Kidney epithelial cell (primary cell): ENCODE measurements around the gene SNX8. TPM values are rescaled to one million over a fixed set of nuclear protein-coding genes. Genes with fewer than 3 reads are reported as not detected.

Experiments used
- DNase-seq: peaks from one replicate; pipeline ENCODE4 v3.0.0-alpha.2; 2010; ENCODE audit warnings: low read depth
- H3K27me3 ChIP-seq: 2 replicates; pipeline ENCODE4 v1.6.0; 2011; ENCODE audit warnings: low read length; ENCODE audit not compliant: control insufficient read depth, insufficient read depth
- H3K36me3 ChIP-seq: 2 replicates; pipeline ENCODE4 v1.5.1; 2011; ENCODE audit warnings: low read length; ENCODE audit not compliant: control insufficient read depth, insufficient read depth
- H3K4me3 ChIP-seq: 2 replicates; pipeline ENCODE4 v1.5.1; 2011; ENCODE audit warnings: low read depth, mild to moderate bottlenecking, control low read depth, low read length
- total RNA-seq: library from RNA; depleted of rRNA; stranded (reverse); fragments of >200 nt; gene quantifications from 2 replicates; pipeline ENCODE4 v1.2.3, GENCODE V29; 2015
- TF ChIP-seq, protein P1 (sequence below): IDR thresholded peaks from 2 replicates; pipeline ENCODE4 v1.5.1; 2011; ENCODE audit warnings: mild to moderate bottlenecking, moderate library complexity, low read length, control low read depth, inconsistent platforms; ENCODE audit not compliant: insufficient read depth, poor library complexity, severe bottlenecking

SNX8 gene
- total RNA-seq, 1 donor from 2014 or later: 47.7 TPM

DNA sequence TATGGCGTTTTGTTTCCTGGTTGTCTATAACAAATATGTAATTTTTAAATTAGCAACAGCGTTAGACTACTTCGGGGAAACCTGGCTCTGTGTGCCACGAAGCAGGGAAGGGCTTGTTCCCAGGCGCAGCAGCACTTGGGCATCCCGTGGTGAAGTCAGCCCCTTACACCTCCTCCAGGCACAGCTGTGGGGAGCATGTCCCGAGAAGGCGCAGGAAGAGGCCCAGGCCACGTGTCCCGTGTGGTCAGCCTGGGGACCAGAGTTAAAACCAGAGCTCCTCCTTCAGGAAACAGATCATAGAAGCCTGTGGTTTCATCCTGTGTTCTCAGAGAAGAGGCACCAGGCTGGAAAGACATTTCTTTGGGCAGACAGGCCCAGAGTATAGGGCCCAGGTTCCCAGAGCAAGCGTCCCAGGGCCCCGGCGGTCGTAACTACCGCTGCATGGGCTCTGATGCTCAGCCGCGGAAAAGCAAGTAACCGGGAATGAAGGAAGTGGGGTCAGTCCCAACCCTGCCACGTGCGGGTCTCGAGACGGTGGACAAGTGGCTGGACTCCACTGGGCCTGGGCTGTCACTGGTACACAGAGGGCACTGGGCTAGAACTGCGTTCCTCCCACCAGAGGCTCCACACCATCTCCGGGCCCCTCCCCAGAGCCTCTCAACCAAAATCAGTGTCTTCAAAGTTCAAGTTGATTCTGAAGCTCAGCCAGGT, 65.1 kb downstream of the SNX8 start:
- Histone ChIP-seq H3K4me3 (no peak overlapping the region), H3K27me3 (no peaks in the 10 kb centered on the region), H3K36me3 (no peaks in the 10 kb centered on the region)
- no peak for DNase-seq
- TF ChIP-seq, protein P1, sequence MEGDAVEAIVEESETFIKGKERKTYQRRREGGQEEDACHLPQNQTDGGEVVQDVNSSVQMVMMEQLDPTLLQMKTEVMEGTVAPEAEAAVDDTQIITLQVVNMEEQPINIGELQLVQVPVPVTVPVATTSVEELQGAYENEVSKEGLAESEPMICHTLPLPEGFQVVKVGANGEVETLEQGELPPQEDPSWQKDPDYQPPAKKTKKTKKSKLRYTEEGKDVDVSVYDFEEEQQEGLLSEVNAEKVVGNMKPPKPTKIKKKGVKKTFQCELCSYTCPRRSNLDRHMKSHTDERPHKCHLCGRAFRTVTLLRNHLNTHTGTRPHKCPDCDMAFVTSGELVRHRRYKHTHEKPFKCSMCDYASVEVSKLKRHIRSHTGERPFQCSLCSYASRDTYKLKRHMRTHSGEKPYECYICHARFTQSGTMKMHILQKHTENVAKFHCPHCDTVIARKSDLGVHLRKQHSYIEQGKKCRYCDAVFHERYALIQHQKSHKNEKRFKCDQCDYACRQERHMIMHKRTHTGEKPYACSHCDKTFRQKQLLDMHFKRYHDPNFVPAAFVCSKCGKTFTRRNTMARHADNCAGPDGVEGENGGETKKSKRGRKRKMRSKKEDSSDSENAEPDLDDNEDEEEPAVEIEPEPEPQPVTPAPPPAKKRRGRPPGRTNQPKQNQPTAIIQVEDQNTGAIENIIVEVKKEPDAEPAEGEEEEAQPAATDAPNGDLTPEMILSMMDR: no peak

DNA sequence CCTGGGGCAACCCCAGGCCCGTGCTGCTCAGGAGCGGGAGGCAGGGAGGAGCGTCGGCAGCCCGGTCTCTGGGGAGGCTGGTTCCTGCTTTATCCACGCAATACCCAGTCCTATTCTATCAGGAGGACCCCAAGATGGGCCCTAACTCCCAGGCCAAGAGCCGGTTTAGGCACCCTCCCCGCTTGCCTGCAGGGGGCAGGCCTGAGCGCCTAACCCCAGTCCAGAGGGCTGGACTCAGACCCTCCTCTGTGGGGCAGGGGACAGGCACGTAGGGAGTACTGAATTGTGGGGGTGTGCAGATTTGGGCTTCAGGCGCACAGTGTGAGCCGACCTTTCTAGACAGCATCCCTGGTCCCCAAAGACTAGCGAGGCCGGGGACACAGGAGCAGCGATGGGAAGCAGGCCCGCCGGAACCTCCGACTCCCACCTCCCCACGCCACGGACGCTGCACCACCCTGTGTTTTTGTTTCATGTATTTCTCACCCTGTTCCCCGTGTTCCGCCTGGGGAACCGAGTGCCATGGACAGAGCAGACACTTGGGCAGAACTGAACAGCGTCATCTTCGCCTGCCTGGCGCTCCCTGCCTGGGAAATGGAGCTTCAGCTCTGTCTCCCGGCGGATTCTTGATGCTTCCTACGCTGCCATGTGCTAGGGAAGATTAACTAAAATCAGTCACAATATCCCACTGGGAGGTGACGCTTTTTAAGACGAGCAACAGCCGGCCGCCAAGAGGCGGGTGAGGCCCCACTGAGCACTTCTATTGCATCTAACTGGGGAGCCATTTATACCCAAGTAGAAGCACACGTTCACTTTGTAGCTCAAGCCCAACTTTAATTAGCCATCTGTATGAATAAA, 66.9 kb downstream of the SNX8 start:
- Histone ChIP-seq H3K27me3 (no peaks in the 10 kb centered on the region), H3K36me3 (no peaks in the 10 kb centered on the region), H3K4me3 (no peak overlapping the region)
- TF ChIP-seq, protein P1: peak; percentile 91
- no peak for DNase-seq

DNA sequence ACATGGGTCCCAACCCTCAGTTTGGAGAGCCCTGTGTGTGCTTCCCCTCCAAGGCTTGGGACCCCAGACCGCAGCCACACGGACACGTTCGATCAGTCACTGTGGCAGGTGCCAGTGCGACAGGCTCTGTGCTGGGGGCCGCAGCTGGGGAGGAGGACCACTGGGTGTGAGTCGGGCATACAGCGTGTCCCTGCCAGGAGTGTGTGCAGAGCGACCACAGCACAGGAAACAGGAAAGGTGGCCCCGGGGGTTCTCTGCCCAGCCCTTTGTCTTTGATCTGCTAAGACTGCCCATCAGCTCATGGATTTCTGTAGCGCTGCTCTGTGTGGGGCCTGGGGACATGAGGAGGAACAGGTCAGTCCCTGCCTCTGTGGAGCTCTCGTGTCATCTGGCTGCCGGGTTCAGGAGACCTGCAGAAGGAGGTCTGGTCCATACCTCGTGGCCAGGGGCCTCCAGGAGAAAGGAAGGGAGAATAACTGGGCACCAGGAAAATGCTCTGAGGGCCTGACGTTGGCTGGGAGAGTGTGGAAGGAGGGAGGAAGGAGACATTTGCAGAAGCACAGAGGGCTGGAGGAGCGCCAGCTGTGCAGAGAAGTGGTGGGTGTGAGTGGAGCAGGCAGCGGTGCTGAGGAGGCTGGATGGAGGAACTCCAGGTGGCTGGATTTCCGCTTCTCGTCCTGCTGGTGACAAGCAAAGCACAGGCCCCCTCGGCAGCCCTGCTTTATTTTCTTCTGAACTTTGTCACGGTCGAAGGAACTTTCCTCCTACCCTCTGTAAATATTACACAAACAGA, 68.2 kb downstream of the SNX8 start:
- Histone ChIP-seq H3K36me3 (no peaks in the 10 kb centered on the region), H3K4me3 (no peak overlapping the region), H3K27me3 (no peaks in the 10 kb centered on the region)
- TF ChIP-seq, protein P1: no peak
- no peak for DNase-seq

DNA sequence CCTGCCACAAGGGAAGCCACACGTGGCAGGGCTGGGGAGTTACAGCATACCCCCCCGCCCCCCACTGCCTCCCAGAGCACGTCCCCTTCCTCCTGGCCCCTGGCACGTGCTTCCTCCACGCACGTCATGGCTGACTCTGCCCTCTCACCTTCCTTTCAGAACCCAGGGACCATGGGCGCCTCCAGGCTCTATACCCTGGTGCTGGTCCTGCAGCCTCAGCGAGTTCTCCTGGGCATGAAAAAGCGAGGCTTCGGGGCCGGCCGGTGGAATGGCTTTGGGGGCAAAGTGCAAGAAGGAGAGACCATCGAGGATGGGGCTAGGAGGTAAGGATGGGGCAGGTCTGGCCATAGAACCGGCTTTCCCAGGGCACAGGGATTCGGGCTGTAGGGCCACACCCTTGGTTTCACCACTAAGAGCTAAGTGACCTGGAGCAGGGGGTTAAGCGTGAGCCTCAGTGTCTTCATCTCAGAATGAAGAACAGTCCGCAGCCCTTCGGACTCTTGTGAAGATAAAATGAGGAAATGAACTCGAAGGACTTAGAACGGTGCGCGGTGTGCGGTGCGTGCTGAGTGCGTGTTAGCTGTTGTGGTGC, 69.7 kb downstream of the SNX8 start:
- no peaks in the 10 kb centered on the region for H3K27me3 ChIP-seq
- TF ChIP-seq, protein P1: no peak
- no peak for DNase-seq
- H3K4me3 ChIP-seq: no peak overlapping the region
- H3K36me3 ChIP-seq: no peaks in the 10 kb centered on the region

DNA sequence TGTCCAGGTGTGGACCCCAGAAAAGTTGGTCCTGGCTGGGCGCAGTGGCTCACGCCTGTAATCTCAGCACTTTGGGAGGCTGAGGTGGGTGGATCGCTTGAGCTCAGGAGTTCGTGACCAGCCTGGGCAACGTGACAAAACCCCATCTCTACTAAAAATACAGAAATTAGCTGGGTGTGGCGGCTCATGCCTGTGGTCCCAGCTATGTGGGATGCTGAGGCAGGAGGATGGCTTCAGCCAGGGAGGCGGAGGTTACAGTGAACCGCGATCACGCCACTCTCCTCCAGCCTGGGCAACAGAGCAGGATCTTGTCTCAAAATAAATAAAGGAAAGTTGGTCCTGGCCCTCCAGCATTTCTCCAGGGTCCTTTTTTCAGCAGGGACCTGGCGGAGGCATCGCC, 70.8 kb downstream of the SNX8 start:
- Histone ChIP-seq H3K4me3 (no peak overlapping the region), H3K36me3 (no peaks in the 10 kb centered on the region)

More for the DNA sequence above, 70.8 kb downstream of the SNX8 start:
- H3K27me3 ChIP-seq: no peaks in the 10 kb centered on the region
- TF ChIP-seq, protein P1: no peak
- DNase-seq: no peak
